ENCODE data around the gene GFPT2.

Gene GFPT2

DNA sequence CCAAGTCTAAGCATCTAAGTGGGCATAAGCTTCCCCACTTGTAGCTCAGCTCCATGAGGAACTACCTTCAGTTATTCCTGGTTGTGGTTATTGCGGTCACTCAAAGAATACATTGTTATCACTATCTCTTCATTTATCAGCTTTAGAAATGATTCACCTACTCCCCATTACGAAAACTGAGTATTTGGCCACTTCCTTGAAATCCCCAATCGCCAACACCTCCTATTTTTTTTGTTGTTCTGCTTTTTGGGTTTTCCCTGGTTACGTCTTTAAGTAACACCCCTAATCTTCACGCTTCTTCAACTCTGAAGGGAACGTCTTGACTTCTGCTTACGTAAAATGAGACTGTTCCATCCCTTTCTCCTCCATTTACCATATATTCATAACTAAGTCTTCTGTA lies 81.9 kb downstream of the GFPT2 start:
- no peak for DNase-seq

DNA sequence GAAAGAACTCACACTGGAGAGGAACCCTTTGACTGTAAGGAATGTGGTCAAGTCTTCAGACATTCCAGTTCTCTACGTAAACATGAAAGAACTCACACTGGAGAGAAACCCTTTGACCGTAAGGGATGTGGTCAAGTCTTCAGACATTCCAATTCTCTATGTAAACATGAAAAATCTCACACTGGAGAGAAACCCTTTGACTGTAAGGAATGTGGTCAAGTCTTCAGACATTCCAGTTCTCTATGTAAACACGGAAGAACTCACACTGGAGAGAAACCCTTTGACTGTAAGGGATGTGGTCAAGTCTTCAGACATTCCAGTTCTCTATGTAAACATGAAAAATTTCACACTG lies 93.9 kb downstream of the GFPT2 start:
- no peak for DNase-seq

DNA sequence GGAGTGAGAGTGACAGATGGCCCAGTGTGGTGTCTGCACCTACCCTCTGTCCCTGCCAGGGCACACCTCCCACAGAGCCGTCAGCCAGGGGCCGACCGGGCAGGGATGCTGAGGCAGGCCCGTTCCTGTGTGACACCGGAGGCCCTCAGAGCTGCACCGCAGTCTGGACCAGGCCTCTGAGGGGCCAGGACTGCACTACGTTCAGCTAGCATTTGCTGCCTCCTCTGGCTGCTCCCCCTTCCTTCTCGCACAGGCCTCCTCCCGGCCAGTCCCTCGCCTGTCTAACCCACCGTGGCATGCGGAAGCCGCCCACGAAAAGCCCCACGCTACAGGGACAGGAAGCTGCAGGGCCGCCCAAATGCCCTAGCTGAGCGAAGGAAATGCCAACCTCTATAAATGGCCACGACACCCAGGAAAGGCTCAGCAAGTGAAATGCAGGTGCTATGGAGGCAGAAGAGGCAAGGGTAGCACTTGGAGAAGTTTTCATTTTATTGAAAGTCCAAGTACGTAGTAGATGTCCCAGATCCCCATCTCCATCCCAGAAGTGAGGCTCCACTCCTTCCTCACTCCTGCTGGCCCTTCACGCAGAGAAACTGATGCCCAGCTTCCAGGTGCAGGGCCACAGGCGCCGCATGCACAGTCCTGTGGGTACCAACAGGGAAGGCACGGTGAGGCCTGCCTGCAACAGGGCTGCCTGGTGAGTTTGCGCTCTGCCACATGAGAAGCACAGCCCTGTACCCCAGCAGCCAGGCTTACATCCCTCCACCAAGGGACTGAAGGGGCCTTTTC lies 99.9 kb downstream of the GFPT2 start:
- DNase-seq = no peak

DNA sequence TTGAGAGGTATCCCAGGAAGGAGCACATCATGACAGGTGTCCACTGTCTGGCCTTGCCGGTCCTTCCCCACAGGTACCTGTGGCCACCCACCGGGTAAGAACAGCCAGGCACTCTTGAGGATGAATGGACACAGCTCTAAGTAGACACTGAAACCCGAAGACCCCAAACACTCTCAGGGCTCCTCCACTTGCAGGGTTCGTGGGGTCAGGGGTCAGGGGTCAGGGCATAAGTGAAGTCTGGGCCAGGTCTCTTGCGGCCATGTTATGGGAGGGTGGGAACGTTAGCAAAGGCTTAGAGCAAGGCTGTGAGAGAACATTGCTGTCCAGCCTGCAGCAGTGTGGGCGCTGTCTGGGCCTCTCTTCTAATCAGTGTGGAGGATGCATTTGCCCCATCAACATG lies 101.2 kb downstream of the GFPT2 start:
- no peak for DNase-seq

DNA sequence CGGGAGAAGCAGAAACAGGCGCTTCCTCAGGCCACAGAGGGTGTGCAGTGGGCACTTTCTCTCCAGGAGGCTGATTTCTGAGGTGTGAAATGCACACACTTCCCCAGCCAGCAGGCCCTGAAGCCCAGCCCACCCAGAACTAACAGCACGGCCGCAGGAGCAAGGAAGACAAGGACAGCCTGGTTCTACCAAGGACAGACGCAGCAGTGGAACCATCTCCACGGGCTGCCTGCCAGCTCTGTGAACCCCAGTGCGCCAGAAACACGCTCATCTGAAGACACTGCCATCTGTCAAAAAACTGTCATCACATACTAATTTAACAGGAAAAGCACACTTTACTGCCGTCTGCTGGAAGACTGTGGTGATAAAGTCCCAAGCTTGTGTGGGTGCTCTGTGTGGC lies 102.0 kb downstream of the GFPT2 start:
- DNase-seq = no peak
